UCSD-AML1 (cell line): ENCODE measurements around the gene MINDY1.

ENCODE experiments used
- DNase-seq: peaks from one replicate; lab custom pipeline; 2025; ENCODE audit not compliant: unreplicated experiment; lab: John Stamatoyannopoulos, UW

MINDY1 gene, protein sequence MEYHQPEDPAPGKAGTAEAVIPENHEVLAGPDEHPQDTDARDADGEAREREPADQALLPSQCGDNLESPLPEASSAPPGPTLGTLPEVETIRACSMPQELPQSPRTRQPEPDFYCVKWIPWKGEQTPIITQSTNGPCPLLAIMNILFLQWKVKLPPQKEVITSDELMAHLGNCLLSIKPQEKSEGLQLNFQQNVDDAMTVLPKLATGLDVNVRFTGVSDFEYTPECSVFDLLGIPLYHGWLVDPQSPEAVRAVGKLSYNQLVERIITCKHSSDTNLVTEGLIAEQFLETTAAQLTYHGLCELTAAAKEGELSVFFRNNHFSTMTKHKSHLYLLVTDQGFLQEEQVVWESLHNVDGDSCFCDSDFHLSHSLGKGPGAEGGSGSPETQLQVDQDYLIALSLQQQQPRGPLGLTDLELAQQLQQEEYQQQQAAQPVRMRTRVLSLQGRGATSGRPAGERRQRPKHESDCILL

DNA sequence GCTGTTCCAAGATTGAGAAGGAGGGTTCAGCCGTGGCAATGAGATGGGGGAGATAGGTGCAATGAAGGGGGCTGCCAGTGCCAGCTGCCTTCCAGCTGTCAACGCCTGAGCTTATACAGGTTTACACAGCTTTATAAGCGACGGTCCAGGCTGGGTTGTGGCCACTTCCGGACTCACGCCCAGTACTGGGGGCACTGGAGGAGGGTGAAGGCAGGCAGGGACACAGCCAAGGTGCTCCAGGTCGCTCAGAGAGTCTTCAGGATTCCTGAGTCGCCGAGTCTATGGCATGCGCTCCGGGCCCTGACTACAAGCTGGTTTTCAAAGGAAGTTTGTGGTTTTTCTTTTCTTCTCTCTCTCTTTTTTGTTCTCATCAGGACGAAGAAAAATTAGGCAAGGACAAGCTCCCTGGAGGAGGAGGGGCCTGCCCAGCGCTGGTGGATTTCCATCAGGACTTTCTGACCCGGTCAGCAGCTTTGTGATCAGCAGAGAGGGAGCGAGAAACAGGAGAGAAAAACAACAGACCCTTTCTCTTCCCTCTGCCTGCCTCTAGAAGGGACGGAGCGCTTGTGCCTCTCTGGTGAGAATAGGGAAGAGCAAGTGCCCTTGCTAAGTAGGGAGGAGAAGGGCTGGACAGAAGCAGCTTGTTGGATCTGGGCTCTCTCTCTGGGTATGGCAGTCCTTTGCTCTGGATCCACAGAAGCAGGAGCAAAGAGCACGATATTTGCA, at the start of gene MINDY1:
TSS of gene MINDY1 (minus strand) at position 576 of the 726 bp plus-strand sequence. CDS start 4,285 bp downstream, outside the sequence.
- peak; percentile 64 for DNase-seq

DNA sequence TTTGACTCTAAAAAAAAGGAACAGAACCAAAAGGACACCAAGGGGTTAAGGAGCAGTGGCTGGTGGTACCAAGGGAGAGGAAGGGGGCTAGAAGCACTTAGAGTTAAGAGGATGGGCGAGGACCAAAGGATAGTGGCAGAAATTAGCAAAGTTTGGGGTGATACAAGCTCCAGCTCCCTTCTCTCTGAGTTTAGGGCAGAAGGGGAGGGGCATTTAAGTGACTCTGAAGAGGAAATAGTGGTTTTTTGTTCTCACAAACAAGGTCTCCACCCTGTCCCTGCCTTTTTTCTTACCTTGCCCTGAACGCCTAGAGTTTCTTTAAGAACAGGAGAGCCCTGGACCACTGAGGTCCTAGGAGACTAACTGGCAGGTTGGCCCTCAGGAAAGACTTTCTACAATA, 49.4 kb upstream of the MINDY1 start:
- DNase-seq, result no peak

DNA sequence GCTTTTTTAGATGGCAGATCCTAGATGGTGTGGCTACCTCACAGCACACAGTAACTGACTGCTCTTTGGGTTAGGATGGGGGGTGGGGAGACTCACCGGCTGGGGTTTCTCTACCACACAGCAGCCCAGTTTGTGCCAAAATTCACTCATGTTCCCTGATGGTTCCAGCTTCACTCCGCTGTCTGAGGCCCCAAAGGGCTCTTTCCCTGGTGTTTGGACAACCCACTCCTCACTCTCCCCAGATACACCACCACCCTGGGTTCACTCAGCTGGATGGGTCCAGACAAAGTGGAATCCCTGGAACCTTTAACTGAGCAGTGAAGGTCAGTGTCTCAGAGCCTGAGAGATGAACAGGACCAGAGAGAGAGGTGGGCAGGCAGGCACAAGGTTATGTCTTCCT, 48.9 kb upstream of the MINDY1 start:
- no peak for DNase-seq

DNA sequence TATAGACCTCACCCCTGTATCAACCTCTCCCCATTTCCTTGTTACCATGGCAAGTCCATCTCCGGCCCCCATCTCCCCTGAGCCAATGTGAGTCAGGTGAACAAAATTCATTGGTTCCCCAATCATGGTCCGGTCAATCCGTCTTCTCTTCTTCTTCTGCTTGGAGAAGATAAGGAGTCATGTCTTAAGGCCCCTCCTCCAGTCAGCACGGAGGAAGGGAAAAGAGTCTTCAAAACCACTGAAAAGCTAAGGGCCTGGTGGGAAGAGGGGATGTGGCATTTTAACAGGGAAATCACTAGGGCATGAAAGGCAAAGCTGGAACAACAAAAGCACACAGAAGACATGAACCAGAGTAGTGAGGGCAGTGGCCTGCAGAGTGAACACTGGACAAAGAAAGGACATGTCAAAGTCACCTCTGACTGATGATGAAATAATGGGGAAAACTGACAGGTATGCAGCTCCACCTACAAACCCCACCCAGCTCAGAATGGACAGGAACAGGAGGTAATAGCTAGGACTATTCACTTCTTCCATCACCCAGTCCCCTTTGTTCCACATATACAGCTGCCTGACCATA, 48.4 kb upstream of the MINDY1 start:
- no peak for DNase-seq

DNA sequence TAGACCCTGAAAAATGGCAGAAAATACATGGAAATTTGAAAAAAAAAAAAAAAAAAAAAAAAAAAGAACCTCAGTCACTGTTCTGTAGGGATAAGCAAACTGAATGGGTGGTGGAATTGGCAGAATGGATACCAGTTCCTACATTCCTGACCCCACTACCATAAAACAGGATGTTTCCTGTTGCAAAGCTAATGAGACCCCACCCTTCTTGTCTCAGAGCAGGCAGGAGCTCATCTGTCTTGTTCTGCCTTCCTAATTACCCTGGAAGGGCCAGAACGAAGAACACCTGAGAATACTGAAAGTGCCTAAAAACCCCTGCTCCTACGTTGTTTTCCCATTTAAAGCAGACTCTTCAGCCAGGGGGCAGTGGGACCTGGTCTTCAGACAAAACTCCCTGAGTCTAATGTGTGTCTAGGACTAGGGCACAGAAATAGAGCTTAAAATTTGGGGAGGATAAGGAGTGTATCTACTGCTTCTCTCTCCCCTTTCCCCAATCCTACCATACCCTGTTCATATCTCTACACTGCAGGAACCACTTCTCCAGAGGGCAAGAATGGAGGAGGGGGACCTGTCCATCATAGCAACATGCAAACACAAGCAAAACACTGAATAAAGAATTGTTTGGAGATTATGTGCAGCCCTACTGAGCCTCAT, 44.8 kb upstream of the MINDY1 start:
- no peak for DNase-seq

DNA sequence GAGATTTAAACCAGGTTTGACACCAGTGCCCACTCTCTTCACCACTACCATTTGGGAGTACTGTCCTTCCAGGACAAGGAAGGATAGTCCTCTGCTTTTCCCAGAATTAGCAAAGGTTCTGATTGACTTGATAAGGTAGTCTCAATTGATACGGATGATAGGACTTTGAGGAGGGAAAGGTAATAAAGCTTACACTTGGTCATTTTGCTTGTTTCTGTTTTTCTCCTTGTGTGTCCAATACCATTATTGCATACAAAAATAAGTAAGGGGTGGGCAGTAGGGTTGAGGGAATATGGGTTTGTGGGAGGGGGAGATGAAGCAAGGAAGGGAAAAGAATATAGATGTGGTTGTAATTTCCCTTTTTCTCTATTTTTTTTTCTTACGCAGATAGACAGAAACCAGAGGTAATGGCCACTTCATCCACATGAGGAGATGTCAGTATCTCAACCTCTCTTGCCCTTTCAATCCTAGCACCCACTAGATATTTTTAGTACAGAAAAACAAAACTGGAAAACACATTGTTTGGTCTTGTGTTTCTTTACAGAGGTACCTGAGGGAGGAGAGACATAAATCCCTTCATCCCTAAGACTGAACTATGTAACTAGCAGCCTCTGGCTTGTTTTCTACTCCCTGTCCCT, 43.5 kb upstream of the MINDY1 start:
- no peak for DNase-seq

DNA sequence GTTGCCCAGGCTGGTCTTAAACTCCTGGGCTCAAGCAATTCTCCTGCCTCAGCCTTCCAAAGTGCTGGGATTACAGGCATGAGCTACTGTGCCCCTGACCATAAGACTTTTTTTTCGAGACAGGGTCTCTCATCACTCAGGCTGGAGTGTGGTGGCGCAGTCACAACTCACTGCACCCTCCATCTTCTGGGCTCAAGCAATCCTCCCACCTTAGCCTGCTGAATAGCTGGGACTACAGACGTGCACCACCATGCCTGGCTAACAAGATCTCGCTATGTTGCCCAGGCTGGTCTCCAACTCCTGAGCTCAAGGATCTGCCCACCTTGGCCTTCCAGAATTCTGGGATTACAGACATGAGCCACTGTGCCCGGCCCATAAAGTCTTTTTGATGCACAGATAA, 42.8 kb upstream of the MINDY1 start:
- DNase-seq, result no peak

DNA sequence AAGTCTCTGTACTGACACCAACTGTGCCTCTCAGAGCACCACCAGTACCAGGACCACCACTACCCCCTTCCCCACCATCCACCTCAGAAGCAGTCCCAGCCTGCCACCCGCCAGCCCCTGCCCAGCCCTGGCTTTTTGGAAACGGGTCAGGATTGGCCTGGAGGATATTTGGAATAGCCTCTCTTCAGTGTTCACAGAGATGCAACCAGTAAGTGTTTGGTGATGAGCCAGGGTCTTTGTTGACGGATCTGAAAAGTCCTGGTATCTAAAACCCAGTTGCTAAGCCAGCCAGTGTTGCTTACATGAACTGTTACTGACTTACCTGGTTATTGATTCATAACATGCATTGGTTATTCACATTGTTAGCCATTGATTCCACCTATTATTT, 41.9 kb upstream of the MINDY1 start:
- peak; percentile 20 for DNase-seq

DNA sequence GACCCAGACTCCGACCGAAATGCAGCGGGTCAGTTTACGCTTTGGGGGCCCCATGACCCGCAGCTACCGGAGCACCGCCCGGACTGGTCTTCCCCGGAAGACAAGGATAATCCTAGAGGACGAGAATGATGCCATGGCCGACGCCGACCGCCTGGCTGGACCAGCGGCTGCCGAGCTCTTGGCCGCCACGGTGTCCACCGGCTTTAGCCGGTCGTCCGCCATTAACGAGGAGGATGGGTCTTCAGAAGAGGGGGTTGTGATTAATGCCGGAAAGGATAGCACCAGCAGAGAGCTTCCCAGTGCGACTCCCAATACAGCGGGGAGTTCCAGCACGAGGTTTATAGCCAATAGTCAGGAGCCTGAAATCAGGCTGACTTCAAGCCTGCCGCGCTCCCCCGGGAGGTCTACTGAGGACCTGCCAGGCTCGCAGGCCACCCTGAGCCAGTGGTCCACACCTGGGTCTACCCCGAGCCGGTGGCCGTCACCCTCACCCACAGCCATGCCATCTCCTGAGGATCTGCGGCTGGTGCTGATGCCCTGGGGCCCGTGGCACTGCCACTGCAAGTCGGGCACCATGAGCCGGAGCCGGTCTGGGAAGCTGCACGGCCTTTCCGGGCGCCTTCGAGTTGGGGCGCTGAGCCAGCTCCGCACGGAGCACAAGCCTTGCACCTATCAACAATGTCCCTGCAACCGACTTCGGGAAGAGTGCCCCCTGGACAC, 41.4 kb upstream of the MINDY1 start:
- no peak for DNase-seq

DNA sequence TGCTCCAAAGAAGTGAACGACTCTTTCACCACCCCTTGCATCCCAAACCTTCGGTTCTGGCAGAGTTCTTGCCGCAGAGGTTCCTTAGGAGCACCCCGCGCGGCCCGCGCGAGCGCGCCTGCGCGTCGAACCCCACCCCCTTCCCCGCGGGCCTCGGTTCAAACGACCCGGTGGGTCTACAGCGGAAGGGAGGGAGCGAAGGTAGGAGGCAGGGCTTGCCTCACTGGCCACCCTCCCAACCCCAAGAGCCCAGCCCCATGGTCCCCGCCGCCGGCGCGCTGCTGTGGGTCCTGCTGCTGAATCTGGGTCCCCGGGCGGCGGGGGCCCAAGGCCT, 40.9 kb upstream of the MINDY1 start, which contains the start of gene C1orf56:
TSS of gene C1orf56 (plus strand) at position 161 of the 334 bp plus-strand sequence. CDS start at position 258, 97 bp downstream.
- DNase-seq, result no peak

DNA sequence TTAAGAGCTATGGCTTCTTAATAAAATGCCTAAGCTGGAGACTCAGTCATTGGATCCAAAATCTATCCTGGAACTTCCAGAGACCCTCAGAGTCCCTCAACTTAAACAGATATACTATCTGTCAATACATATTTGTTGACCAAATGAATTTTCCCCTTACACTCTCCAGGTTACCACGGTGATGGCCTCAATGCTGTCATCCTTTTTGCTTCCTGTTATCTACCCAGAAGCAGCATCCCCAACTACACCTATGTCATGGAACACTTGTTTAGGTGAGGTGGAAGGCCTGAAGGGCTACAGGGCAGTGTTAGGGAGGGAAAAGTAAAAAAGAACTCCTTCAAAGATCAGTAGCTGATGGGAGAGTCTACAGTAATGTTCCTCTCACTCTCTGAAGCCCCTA, 36.5 kb upstream of the MINDY1 start:
- DNase-seq, result no peak

DNA sequence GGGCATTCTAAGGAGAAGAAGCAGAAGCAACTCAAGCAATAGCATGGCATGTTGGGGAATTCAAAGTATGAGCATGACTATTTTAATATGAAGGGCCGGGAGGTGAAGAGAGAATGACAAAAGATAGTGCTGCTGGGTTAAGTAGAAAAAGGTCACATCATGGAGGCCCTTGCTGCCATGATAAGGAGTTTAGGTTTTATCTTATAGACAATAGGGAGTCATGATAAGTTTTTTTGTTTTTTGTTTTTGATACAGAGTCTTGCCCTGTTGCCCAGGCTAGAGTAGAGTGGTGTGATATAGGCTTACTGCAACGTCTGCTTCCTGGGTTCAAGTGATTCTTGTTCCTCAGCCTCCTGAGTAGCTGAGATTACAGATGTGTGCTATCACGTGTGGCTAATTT, 32.8 kb upstream of the MINDY1 start:
- DNase-seq, result no peak

DNA sequence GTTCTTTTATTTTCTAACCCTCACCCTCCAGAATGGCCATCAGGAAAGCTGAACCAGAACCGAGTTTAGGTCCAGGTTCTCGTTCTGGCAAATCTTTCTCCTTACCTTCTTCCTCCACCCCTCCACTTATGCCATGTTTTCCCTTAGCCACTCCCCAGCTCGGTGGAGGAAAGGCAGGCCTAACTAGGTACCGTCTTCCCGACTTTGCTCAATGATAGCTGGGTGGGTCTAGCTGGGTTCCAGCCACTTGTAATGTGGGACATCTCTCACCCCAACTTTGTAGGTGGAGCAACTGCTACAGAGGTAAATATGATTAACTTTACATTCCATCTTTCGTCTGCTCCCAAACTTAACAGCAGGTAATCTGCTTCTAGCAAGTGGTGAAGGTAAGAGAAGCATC, 30.3 kb upstream of the MINDY1 start:
- no peak for DNase-seq

DNA sequence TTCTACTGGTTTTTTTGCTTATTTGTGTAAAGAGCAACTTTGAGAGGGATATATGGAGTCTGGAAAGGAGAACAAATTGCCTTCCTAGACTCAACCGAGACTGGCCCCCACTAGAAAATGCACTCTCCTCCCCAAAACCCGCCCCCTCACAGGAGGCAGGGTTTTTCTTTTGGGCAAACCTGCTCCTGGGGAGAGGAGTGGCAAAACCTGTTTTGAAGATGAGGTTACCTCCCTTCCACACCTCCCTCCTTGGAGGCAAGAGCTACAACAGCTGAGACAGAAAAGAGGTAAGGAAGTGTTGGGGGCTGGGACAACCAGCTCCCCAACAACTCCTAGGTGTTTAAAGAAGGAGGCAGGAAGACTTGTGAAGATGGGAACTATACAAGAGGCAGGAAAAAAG, 29.7 kb upstream of the MINDY1 start, which contains the start of gene BNIPL:
TSS of gene BNIPL (plus strand) at position 231 of the 400 bp plus-strand sequence. CDS start at position 371, 140 bp downstream.
- no peak for DNase-seq

DNA sequence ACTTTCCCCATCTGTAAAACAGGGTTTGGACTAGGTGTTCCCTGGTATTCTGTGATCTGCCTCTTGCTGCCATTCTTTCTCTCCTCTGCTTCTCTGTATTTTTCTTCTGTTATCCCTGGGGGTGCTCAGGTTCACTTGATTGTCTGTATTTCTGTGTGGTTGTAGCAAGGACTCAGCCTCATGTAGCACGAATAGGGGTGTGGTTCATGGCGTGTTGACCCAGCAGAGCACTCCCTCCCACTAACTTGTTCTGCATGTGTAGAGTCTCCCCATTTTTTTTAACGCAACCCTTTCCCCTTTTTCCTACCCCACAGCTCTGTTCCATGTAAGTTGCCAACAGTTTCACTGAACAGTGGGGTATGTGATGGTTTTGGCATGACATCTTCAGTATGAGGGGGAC, 28.5 kb upstream of the MINDY1 start:
- no peak for DNase-seq

DNA sequence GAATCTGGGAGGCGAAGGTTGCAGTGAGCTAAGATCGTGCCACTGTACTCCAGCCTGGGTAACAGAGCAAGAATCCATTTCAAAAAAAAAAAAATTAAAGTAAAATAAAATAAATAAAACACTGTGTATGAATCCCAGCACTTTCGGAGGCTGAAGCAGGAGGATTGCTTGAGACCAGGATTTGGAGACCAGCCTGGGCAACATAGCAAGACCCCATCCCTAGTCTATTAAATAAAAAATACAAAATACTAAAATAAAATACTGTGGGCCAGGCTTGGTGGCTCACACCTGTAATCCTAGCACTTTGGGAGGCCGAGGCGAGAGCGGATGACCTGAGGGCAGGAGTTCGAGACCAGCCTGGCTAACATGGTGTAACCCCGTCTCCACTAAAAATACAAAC, 25.5 kb upstream of the MINDY1 start:
- no peak for DNase-seq

DNA sequence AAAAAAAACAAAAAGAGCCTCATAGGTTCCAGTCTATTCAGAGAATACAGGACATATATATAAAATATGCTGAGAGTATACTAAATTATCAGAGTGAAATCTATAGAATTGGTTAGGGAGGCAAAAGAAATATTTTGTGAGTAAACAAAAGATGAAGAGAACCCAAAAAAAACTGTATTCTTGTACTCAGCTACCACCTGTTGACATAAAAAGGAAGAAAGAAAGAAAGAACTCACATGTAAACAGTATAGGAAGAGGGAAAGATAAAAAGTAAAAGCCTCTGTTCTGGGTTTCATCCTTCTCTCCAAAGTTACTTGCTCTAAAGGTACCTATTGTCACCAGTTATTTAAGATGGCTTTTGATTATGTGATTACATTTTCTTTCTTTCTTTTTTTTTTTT, 19.8 kb upstream of the MINDY1 start:
- DNase-seq, result no peak

DNA sequence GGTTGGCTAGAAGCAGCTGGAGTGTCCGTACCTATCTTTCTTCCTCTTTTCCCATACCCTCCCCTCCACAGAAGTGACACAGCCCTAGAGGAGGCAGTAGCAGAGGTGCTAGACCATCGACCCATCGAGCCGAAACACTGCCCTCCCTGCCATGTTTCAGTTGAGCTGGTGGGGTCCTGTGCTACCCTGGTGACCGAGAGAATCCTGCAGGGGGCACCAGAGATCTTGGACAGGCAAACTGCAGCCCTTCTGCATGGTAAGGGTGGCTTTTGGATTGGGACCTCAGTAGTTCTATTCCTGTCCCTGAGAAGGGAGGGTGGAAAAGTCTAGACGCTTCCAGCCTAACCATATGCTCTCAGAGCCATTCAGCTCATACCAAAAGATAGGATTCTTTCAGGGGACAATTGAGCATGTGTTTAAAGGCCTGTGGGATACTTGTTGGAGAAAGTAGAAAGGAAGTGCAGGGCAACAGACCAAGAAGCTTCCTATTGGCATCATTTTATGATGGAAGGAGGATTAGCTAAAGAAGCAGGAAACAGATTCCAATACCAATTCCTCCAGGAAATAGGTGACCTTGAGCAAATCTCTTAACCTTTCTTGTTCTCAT, 17.9 kb upstream of the MINDY1 start:
- DNase-seq, result peak; percentile 72

DNA sequence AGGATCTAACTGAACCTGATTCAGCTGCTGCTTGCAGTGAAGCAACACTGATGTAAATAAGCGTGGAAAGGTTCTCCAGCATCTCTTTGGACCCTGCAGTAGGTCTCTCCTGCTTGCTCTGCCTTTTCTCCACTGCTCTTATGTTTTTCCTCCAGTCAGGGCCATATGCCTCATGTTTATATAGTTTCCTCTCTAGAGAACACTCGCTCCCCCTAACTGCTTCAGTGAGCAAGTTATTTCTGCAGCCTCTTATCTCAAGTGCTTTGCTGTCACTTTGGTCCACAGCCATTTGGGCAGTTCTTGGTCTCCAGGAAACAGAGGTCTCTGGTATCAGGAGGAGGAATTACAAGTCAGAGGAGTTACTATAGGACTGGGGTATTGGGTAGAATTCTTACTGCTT, 6.8 kb upstream of the MINDY1 start:
- DNase-seq, result peak; percentile 18
